ENCODE measurements around the gene RPS13.
A peak's percentile ranks its signal among the peaks of the same experiment; 100 is the strongest.
"Not testable (repeated sequence)": the region's sequence is repeated elsewhere in the genome, so short reads cannot be mapped to it uniquely, and the experiment has no call there.

The RPS13 gene
- 529 to 698 (median 609) reads per million in 4 donors for total RNA-seq

GRCh38 chr11:17077520-17078401 lies at the start of gene RPS13:
Gene RPS13 (minus strand): TSS chr11:17077667. CDS start chr11:17077641, 26 bp downstream.
- DNase-seq, result peak; percentile 88 to 98 (median 91)

- DNase-seq, result no peak
These were observed 44.5 kb upstream of the RPS13 start for GRCh38 chr11:17121981-17122380.

DNA sequence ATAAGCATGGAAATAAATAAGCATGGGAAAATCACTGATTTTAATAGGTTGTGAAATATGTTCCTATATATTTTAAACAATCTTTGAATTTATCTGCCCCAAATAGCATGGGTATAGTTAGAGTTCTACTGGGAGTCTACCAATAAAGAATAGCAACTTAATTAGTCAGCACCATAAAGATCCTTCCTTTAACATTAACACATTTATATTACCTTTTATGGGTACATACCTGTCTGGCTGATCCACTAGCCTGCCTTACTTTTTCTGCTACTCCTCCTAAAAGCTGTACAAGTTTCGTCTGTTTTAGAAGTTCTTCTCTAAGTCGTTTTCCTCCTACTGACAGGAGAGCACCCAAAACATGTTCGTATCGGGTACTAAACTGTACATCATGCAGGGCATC lies 39.8 kb upstream of the RPS13 start:
- DNase-seq, result no peak

DNA sequence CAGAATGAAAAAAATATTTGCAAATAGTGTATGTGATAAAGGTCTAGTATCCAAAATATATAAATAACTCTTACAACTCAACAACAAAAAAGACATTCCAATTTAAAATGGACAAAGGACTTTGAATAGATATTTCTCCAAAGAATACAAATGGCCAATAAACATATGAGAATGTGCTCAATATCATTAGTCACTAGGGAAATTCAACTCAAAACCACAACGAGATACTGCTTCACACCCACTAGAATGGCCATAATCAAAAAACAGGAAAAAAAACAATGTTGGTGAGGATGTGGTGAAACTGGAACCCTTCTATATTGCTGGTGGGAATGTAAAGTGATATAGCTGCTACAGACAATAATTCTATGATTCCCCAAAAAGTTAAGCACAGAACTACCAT lies 38.6 kb upstream of the RPS13 start:
- DNase-seq, result no peak

- not testable (repeated sequence) for DNase-seq
These were observed 30.3 kb upstream of the RPS13 start for GRCh38 chr11:17107745-17108144.

- DNase-seq, result not testable (repeated sequence)
These were observed 28.1 kb upstream of the RPS13 start for GRCh38 chr11:17105404-17106040.

DNA sequence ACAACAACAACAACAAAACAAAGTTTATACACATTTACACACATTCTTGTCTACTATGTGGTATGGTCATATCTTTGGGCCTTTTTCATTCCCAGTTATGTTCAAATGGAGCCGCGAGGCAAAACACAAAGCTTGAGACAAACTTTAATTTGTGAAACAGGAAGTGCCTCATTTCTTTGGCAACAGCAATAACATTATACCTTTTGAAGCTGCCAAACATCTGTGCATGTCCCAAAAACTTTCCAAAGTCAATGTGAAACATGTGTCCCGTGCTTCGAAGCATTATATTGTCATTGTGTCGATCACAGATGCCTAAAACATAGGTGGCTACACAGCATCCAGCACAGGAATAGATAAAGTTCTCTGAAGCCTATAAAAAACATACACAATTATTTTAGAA lies 25.0 kb upstream of the RPS13 start:
- no peak for DNase-seq

GRCh38 chr11:17098658-17099057 lies 21.2 kb upstream of the RPS13 start:
- DNase-seq, result no peak

- no peak for DNase-seq
These were observed 20.6 kb upstream of the RPS13 start for GRCh38 chr11:17098038-17098437.

GRCh38 chr11:17085976-17086375 lies 8.5 kb upstream of the RPS13 start:
- DNase-seq, result not testable (repeated sequence)

GRCh38 chr11:17077240-17077519 lies 287 bp downstream of the RPS13 start:
- DNase-seq, result no peak

GRCh38 chr11:17076517-17077239 lies 789 bp downstream of the RPS13 start:
- peak in 1 of 5 donors; percentile 2 for DNase-seq

DNA sequence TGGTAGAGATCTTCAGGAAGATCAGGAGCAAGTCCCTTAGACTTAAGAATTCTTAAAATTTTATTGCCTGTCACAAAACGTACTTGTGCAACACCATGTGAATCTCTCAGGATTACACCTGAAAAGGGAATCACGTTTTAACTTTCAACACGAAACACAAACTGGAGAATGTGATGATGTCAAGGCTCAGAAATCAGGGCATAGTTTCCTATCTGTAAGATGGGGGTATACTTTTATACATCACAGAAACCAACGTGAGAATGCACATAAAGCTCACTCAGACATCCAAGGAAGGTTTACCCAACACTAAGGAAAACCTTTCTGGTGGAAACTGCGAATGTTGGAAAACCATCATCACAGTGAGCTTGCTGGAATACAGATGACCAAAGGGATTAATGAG lies 2.0 kb downstream of the RPS13 start:
- no peak for DNase-seq

DNA sequence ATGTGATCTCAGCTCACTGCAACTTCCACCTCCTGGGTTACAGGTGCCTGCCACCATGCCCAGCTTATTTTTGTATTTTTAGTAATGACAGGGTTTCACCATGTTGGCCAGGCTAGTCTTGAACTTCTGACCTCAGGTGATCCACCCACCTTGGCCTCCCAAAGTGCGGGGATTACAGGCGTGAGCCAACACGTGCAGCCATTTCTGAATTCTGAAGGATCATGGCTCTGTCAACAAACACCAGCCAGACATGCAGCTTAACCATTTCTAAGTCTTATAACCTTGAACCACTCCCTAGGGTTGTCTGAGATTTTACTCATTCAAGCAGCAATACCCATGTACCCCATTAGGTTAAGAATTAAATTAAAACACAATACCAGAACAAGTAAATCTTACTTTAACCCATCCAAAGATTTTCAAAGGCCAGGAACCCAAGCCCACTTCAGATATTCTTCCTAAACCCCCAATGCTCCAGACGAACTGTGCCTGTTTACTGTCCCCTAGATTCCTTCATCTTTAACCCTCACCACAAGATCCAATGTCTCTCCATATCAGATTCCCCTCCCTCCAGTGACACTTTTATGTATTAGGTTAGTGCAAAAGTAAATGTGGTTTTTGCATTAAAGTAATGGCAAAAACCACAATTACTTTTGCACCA lies 4.0 kb downstream of the RPS13 start:
- DNase-seq, result no peak

- DNase-seq, result no peak
These were observed 10.1 kb downstream of the RPS13 start for GRCh38 chr11:17067417-17067816.

GRCh38 chr11:17066691-17067090 lies 10.8 kb downstream of the RPS13 start:
- DNase-seq, result no peak

DNA sequence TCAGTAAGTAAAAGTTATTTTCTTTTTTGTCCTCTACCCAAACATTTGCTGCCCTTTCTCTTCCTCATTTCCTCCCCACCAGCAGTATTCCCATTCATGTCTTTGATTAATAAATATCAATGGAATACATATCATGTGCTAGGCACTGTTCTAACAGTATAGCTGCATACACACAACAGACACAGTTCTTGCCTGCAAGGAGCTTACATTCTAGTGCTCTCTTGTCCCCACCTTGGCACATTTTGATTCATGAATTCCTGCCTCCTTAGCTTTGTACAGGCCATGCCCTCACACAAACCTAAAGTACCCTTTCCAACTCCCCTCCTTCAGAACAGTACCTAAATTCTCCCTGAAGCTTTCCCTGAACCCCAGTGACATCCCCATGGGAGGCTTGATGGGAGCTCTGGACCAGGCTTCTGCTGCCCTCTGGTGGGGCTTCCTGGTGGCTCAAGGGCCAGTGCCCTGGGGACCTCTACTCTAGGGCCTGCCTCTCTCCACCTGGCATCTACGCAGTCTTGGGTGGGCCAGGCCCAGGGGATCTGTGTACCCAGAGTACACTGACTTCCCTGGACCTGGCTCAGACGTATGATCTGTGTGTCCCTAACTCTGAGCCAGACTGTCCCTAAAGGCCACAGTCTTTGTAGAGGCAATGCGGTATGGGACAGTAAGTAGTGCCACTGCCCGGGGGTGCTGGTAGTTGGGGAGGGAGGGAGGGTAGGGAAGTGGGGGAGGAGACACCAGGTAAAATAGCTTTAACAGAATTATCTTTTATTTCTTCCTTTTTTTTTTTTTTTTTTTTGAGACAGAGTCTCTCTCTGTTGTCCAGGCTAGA lies 14.1 kb downstream of the RPS13 start:
- DNase-seq, result peak in 4 of 5 donors; percentile 6 to 30 (median 13)

- DNase-seq, result not testable (repeated sequence)
These were observed 26.3 kb downstream of the RPS13 start for GRCh38 chr11:17051146-17051545.

GRCh38 chr11:17048491-17048890 lies 29.0 kb downstream of the RPS13 start:
- DNase-seq, result not testable (repeated sequence)

GRCh38 chr11:17046690-17047089 lies 30.8 kb downstream of the RPS13 start:
- DNase-seq, result no peak

DNA sequence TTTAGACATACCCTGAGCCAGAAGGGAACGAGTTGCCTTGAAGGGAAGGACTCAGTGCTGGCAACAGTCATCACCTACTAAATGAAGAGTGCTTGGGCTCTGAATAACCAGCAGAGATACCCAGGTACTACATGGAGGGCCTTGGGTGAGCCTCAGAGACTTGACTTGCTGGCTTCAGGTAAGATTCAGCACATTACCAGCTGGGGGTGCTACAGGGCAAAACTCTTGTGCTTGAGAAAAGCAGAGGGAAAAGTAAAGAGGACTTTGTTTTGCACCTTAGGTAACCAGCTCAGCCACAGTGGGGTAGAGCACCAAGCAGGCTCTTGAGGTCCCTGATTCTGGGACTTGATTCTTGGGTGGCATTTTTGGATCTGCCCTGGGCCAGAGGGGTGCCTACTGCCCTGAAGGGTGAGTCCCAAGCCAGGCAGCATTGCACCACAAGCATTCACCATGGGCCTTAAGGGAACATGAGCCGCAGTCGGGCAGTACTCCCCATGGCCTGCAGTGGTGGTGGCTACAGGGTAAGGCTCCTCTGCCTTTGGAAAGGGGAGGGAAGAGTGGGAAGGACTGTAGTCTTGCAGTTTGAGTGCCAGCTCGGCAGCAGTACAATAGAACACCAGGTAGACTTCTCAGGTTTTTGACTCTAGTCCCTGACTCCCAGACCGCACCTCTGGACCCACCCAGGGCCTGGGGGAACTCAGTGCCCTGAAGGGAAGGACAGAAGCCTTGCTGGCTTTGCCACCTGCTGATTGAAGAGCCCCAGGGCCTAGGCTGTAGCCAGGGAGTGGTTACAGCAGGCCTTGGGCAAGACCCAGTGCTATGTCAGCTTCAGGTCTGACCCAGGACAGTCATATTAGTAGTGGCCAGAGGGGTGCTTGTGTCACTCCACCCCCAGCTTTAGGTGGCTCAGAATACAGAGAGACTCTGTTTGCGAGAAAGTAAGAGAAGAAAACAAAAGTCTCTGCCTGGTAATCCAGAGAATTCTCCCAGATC lies 40.5 kb downstream of the RPS13 start:
- DNase-seq, result peak in 1 of 5 donors; percentile 6
